LNCAP (cell line): ENCODE data around the gene PSME3.

Source experiments
- TF ChIP-seq, protein P1 (sequence below): fragments of 450-650 bp; IDR thresholded peaks from 2 replicates; pipeline ENCODE4 v1.5.1; 2017; ENCODE audit warnings: mild to moderate bottlenecking

The PSME3 gene

DNA sequence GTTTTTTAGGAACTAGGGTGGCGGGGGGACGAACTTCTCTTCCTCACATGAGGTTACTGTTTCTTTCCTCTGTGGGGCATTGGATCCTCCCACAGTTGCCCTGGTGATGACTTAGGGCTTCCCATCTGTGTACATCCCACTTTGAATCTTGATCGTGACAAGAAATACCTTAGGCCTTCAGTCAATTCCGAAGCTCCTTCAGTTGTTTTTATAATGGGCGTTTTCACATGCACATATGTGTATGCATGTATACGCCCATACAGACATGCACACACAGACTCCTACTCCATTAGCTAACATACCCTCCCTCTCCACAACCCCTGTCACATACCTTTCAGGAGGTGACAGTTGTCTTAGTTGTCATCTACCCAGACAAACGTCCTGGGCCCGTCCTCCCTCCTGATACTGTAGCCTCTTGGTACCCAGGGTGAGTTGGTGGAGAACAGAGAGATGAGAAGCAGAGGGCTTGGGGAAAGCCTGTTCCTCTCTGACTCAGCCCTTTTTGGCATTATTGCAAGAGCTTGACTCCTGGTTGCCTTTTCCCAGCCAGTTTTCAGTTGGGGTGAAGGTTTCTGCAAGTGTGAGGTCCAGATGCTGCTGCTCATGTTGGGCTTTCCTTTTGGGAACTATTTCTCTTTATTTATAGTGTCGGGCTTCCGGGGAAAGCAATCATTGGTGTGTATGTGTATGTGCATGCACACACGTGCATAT lies 8.9 kb downstream of the PSME3 start:
- TF ChIP-seq, protein P1, sequence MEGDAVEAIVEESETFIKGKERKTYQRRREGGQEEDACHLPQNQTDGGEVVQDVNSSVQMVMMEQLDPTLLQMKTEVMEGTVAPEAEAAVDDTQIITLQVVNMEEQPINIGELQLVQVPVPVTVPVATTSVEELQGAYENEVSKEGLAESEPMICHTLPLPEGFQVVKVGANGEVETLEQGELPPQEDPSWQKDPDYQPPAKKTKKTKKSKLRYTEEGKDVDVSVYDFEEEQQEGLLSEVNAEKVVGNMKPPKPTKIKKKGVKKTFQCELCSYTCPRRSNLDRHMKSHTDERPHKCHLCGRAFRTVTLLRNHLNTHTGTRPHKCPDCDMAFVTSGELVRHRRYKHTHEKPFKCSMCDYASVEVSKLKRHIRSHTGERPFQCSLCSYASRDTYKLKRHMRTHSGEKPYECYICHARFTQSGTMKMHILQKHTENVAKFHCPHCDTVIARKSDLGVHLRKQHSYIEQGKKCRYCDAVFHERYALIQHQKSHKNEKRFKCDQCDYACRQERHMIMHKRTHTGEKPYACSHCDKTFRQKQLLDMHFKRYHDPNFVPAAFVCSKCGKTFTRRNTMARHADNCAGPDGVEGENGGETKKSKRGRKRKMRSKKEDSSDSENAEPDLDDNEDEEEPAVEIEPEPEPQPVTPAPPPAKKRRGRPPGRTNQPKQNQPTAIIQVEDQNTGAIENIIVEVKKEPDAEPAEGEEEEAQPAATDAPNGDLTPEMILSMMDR: no peak

DNA sequence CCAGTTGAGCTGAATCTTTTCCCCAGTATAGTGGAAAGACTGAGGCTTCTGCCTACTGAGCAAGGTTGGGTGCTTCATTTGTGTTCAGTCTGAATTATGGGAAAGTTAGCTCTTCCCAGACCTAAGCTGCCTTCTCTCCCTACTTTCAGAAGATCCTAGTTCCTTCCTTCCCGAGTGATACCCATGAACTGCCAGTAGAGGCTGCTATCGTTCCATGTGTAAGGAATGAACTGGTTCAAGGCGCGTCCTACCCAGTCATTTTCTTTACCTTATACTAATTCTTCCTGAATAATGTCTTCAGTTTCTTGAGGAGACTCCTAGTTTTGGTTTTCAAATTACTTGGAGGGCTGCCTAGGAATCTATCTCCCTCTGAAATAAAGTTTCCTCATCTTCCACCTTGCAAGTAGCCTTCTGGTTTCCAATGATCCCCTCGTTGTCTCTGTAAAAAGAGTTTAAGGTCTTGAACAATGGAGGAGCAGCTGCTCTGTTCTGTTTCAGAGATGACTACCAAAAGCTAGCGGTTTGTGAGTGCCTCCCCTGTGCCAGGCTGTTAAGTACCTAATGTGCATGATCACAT lies 10.2 kb downstream of the PSME3 start:
- TF ChIP-seq, protein P1: peak; percentile 93

DNA sequence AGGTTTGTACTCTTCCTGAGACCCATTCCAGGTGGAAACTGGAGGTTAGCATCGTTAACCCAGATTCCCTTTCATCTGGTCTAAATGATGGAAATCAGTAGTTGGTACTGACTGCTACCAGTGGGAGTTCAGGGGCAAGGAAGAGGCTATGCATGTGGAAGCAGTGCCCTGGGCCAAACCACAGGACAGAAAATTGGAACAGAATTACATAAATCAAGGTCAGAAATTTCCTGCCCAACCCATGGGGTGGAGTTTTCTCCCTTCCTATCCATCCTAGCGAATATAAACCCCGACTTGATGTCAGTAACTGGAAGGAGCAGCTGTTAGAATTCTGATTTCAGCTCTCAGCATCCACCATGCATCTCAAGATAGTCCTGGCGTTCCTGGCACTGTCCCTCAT lies 11.1 kb downstream of the PSME3 start, which contains the start of gene AOC2:
Gene AOC2, plus strand, starts transcription at position 310 of the 400 bp plus-strand sequence. Its CDS starts 47 bp downstream, at position 357.
- TF ChIP-seq, protein P1: no peak

DNA sequence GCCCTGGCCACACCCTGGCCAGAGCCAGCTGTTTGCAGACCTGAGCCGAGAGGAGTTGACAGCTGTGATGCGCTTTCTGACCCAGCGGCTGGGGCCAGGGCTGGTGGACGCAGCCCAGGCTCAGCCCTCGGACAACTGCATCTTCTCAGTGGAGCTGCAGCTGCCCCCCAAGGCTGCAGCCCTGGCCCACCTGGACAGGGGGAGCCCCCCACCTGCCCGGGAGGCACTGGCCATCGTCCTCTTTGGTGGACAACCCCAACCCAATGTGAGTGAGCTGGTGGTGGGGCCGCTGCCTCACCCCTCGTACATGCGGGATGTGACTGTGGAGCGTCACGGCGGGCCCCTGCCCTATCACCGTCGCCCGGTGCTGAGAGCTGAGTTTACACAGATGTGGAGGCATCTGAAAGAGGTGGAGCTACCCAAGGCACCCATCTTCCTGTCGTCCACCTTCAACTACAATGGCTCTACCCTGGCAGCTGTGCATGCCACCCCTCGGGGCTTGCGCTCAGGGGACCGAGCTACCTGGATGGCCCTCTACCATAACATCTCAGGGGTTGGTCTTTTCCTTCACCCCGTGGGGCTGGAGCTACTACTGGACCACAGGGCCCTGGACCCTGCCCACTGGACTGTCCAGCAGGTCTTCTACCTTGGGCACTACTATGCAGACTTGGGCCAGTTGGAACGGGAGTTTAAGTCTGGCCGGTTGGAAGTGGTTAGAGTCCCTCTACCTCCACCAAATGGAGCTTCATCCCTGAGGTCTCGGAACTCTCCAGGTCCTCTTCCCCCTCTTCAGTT lies 11.8 kb downstream of the PSME3 start:
- TF ChIP-seq, protein P1: no peak

DNA sequence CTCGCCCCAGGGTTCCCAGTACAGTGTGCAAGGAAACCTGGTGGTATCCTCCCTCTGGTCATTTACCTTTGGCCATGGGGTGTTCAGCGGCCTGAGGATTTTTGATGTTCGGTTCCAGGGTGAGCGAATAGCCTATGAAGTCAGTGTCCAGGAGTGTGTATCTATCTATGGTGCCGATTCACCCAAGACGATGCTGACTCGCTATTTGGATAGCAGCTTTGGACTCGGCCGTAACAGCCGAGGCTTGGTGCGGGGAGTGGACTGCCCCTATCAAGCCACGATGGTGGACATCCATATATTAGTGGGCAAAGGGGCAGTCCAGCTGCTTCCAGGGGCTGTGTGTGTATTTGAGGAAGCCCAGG lies 12.3 kb downstream of the PSME3 start:
- TF ChIP-seq, protein P1: no peak

DNA sequence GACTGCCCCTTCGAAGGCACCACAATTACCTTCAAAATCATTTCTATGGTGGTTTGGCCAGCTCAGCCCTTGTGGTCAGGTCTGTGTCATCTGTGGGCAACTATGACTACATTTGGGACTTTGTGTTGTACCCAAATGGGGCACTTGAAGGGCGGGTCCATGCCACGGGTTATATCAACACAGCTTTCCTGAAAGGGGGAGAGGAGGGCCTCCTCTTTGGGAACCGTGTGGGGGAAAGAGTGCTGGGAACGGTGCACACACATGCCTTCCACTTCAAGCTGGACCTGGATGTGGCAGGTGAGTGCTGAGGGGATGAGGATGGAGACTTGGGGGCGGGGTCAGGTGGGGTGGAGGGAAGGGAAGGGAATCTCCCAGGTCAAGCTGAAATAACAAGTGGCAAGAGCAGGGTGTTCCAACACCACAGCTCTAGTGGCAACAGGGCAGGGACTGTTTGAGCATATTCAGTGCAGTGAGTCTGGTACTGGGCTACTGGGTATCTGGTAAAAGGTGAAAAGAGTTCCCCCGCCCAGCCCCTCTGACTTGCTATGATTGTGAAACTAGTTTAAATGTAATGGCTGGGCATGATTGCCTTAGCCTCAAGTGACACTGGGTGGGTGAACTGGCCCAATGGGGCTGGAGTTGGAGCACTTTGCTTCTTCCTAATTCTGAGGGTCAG lies 12.9 kb downstream of the PSME3 start:
- TF ChIP-seq, protein P1: no peak

DNA sequence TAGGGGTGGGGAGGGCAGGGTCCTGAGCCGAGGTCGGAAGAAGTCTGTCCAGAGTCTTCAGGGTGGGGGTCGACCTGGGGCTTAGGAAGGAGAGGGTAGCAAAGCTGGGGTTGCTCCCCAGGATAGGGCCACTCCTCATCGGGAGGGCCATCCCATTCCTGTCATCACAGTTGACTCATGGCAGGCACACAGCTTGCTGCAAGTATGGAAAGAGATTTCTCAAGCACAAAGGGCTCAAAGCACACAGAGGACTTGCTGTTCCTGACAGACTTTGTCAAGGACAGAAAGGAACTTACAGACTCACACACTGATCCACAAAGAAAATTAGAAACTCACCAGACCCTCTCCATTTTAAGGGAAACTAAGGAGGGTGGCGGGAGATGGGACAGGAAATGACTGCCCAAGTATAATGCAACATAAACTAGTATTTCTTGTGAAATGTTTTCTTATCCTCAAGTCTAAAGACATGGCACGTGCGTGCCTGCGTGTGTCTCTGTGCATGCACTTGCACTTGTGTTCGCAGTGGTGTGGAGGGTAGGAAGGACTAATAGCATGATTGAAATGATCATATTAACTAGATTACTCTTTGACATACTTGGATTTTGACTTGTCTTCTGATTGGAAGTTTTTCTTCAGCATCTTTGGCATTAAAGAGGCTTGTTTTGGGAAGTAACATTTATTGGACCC lies 13.5 kb downstream of the PSME3 start:
- TF ChIP-seq, protein P1: no peak
